Stimulated activated CD4-positive, alpha-beta T cell treated with anti-CD3 and anti-CD28 coated beads, Interleukin-12 subunit alpha, Interleukin-12 subunit beta, amount 100 ng/mL, for 48 hours (primary cell): Measurements from ENCODE around the gene TUBA4B.

ENCODE experiments used
- DNase-seq, 3 donors: peaks; one replicate each; pipeline ENCODE4 v3.0.0-alpha.2; 2020; ENCODE audit warnings: low read depth in 2 of 3, low spot score in 1 of 3

TUBA4B gene

DNA sequence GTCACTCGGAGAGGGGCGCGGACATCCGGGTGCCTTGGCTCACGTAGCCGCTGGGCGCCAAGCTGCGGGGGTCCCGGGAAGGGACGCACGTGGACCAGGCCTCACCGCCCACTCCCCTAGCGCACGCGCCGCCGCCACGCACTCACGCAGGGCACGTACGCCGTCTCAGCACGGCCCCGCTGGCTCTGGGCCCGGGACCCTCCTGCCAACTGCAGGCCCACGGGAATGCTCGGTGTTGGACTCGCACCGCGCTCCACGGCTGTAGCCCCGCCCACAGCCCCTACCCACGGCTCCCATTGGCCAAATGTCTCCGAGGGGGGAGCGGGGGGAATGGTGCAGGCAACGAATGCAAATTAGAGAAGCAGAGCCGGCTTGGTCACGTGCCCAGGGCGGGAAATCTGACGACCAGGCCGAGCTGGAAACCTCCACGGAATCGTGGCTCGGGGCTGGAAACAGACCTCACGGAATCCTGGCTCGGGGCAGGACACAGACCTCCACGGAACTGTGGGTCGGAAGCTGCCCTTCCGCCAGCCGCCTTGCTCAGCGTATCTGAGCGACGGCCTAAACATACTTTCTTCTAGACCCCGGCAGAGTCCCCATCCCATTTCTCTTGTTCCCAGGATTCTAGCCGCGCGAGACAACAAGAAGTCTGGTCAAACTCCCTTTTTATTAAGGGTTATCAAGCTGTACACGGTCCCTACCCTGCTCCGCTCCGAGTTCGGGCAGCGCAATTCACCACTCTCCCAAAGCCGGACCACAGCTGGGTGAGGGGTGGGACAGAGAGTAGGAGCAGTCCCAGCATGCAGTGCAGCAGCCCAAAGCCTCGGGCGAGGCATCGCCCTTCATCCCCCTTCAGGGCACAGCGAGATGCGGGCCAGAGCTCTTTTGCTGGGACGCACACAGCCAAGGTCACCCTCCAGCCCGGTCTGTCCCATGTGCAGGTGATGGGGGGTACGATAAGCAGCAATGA, 34.0 kb upstream of the TUBA4B start, which contains the start of gene ABCB6:
Gene ABCB6, minus strand, starts transcription at position 227 of the 970 bp plus-strand sequence. CDS start 285 bp downstream, outside the sequence.
- DNase-seq: peak; percentile 85 to 88 (median 85)

DNA sequence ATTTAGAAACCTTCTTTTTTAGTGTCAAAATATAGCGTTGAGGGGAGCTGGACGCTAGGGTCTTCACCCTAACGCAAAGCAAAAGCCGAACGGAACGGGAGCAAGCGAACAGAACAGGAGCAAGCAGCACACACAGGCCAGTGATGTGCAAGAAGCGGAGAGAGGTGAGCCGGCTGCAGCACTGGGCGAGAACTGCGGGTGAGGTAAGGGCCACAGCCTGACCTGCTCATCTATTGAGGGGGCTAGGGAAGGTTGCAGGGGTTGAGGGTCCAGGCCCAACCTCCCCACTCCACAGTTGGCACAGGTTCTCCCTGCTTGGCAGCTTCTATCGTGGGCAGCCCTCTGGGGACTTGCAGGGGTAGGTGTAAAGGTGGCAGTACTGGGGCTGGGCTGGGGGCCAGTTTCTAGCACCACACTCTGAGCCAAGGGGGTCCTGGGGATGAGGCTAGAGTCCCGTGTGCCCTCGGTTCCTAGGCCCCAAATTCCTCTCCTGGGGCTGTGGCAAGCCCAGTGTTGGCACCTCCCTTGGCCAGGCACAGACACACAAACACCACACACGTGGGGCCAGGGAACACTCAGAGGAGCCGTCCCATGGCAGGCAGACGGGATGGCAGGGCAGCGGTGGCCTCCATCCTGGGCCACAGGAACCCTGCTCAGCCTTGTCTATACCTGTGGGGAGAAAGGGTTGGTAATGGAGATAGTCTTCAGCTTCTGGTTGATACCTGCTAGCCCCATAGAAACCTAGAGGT, 33.1 kb upstream of the TUBA4B start:
- DNase-seq: no peak

DNA sequence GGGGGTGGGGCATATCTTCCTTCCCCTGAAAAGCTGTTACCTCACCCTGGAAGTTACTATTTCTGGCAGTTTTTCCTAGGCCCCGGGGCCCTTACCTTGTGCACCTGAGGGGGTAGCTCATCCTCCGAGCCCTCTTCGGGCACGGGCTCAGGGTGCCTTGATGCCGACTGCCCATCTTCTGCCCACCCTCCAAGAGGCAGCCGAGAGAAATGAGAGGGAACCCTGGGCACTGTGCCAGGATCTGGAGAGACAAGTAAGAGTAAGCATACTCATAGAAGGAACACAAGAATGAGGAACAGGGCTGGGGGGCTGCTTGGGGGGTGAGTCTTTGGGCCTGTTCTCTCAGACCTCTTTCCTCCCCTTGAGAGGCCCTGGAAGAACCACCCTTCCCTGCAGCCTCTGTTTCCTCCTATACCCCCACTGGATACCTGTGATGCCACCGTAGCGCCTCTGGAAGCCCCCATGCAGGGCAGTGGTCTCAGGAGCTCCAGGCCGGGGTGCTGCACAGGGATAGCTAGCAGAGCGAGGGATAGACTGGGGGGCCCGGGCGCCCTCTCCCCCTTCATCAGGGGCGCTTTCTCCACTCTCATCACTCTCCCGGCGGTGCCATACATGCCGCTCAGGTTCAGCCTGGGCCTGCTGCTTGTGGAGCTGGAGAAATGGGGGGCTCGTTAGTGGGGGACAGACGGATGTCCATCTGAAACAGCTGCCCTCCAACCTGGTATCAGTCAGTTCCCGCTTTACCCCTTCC, 32.2 kb upstream of the TUBA4B start:
- no peak for DNase-seq

DNA sequence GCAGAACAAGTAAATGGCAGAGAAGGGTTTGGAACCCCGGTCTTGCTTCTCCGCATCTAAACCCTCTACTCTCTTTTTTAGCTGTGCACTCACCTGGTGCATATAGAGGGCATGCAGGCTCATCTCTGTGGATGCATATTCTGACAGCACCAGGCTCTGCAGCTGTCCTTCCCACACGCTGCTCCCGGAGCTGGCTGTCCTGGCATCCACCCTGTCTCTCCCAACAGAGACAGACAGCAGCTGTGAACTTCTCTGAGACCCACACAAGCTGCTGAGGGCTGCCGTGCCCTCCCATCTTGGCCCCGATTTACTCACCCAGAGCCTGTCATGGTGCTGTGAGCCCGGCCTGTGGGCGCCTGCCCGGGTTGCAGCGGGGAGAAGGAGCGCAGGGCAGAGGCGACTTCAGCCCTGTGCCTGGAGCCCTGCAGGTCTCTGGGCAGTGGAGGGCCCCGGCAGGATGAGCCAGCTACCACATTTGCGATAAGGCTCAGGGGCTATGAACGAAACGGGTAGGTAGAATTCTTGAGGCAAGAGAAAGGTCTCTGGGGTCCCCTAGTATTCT, 31.0 kb upstream of the TUBA4B start:
- no peak for DNase-seq

DNA sequence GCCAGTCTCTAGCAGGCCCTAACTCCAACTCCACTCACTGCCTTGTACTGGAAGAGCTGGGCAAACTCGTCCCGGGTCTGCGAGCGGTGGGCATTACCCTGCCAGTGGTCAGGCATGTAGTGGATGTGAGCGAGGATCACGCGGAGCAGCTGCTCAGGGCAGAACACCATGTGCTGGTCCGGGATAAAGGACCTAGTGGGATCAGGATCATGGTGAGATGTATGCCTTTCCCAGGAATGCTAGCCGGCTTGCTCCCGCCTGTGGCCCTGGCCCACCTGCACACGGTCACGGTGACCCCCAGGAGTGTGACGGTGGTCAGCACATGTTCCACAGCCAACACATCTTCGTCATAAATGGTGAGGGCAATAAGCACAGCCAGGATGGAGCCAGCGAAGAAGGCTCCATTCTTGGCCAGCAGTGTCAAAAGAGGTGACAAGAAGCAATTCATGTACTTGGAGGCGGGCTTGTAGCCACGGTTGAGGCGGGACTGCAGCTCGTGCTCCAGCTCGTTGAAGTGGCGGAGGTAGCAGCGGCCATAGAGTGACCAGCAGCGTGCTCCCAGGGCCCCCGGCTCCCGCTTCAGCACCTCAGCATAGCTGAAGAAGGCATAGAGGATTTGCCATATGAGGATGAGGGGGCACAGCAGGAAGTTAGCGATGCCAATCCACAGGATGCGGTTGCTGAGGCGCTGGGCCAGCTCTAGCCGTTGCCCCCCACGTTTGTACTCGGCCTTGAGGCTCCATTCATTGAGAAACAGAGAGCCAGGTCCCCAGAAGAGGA, 29.0 kb upstream of the TUBA4B start:
- no peak for DNase-seq

DNA sequence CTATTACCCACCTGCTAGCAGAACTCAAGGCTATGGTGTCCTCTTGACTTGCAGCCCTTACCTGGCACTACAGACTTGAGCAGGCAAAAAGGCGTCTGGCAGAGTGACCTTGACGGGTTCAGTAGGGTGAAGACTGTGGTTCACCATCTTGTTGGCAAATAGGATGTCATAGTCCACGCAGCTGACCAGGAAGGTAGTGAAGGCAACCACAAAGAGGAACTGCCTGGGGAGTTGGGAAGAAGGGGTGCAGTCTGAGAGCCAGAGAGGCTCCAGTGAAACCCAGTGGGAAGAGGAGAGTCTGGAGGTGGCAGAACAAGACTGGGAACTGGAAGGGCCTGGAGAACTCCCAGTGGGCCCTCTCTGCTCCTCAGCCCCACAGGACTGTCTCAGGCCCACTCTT, 27.7 kb upstream of the TUBA4B start:
- DNase-seq: no peak

DNA sequence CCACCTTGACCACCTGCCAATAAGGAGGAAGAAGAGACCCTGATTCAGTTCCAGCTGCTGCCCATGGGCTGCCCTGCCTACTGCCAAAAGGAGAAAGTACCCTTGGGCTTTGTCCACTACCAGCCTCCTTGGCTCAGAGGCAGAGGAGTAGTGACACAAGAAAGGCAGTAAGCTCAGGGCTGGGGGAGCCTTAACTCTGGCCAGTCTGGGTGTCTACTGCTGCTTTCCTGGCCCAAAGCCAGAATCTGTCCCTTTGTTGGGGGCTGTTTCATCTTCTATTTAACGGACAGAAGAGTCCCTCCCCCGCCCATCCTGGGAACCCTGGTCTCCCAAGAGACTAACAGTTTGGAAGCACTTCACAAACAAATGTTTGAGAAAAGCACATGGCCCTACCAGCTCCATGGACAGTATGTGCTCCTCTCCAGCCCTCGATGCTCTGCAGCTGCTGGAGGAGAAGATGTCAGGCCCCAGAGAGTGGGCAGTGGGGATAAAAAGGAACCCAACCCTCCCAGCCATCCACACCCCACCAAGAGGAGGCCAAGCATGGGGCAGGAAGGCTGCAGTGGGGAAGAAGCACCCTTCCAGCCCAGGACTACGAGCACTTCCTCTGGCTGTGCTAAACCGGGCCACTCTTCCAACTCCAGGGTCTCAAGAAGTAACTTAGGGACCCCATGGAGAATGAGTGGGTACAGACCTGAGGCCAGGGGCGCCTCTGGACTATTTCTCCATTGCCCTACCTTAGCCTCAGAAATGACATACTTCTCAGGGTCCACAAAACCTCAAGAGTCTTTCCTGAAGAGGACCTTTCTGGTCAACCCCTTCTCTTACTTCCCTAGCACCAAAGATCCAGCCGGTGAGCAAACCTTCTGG, 24.8 kb upstream of the TUBA4B start:
- no peak for DNase-seq

DNA sequence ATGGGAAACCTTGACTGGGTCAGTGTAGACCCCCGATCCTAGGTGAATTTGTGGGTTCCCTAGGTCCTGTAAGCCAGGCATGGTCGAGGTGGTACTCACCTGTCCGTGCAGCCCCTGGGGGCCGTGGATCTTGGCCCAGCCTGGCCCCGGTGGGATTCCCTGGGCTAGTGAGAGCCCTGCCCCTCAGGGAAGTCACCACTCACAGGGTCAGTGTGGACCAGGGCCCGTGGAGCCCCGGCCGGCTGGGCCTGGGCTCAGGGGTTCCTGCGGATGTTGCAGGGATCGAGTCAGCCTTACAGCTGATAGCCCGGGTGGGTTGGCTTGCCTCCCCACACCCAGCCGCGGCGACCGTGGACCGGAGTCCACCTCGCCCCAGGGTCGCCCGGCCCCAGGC, 24.1 kb upstream of the TUBA4B start:
- no peak for DNase-seq

DNA sequence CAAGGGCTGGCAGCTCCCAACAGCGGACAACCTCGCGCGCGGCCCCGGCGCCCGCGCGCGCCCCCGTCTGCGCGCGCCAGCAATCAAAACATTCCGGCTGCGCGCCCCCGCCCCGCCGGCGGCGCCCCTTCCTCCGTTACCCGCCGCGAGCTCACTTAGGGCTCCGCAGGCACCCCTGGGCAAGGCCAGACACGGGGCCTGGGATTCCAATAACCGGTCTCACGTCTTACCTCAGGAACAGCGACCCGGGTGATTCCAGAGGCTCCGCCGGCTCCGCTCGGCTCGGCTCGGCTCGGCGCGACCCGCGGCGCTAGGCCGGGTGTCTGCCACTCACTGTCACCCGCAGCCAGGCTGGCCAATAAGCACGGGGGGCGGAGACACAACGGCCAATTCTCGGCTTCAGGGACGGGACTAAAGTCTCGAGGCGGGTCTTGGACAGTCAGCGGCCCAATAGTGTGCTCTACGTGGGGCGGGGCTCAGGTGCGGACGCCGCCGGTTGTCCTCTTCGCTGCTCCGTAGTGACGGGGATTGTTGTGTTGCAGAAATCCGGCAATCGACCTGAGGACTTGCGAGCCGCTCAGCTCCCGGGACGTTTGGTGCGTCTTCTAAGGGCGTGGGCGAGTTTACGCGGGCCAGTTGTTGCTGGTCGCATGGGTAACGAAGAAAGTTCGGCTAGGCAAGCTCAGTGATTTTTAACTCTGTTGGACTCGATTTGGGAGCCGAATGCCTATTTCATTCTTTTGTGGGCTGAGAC, 23.6 kb upstream of the TUBA4B start, which contains the start of the genes ANKZF1 and ATG9A:
Gene ANKZF1, plus strand, starts transcription at position 502 of the 754 bp plus-strand sequence. CDS start 452 bp downstream, outside the sequence.
Gene ATG9A, minus strand, starts transcription at position 332 of the 754 bp plus-strand sequence. CDS start 1,612 bp downstream, outside the sequence.
- DNase-seq: peak; percentile 97 to 98 (median 97)

DNA sequence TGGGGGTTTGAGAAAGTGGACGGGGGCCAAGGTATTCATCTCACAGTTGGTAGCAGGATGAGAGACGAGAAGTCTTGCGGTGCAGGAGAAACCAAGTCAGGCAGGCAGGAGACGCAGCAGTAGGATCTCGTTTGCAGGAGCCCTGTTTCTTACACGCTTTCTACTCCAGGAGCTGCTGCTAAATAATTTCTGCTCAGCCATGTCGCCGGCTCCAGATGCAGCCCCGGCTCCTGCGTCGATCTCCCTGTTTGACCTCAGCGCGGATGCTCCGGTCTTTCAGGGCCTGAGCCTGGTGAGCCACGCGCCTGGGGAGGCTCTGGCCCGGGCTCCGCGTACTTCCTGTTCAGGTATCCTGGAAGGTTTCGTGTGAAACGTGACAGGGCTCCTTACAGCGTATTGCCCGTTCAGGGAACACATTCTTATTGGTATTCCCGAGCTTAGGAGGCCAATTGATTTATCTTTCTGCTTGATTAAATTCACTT, 22.9 kb upstream of the TUBA4B start:
- DNase-seq: peak; percentile 34 to 58 (median 42)

DNA sequence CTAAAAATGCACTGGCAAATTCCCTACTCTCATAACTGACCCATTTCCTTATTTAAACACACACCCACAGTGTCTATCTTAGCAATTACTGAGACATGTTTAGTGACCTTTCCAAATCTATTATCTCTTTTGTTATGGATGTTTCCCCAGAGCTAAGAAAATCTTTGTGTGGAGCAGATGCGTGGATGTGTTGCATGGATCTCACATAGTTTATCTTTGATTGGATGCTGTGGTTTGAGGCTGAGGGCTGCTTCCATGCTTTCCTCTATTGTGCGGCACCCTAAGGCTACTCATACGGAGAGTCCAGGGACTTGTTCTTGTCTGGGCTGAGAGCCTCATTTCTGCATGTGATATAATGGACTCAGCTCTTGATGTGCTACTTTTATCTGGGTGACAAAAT, 18.7 kb upstream of the TUBA4B start:
- no peak for DNase-seq

DNA sequence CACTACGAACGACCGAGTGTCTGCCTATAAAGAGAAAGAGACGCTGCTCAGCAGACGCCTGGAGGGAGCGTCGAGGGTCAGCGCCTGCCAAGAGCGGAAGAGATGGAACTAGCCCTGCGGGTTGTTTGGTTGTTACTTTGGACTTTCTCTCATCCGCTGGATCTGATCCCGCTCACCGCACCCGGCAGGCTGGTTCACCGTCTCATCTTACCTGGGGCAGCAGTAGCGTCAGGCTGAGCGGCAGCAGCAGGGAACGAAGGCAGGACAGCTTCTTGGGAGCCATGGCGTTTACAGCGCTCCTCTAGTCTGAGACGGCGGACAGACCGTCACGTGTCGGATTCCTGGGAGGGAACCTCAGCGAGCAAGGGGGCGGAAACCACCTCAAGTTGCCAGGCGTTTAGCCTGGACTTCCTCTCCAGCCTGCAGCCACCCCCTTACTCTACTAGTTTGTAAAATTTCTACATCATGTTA, 9.7 kb upstream of the TUBA4B start:
- no peak for DNase-seq

DNA sequence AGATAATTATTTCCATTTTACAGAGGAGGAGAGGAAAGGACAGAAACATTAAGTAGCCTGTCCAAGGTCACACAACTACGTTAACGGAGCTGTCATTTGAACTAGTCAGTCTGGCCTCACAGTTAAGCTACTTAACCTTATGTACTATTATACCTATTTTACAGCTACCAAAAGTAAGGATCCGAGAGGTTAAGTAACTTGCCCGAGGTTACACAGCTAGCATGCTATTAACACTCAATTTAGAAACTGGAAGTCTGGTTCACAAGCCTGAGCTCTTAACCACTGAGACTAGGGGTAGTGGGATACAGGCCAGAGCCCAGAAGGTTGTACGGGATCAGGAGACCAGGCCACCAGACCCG, 8.3 kb upstream of the TUBA4B start:
- DNase-seq: no peak

DNA sequence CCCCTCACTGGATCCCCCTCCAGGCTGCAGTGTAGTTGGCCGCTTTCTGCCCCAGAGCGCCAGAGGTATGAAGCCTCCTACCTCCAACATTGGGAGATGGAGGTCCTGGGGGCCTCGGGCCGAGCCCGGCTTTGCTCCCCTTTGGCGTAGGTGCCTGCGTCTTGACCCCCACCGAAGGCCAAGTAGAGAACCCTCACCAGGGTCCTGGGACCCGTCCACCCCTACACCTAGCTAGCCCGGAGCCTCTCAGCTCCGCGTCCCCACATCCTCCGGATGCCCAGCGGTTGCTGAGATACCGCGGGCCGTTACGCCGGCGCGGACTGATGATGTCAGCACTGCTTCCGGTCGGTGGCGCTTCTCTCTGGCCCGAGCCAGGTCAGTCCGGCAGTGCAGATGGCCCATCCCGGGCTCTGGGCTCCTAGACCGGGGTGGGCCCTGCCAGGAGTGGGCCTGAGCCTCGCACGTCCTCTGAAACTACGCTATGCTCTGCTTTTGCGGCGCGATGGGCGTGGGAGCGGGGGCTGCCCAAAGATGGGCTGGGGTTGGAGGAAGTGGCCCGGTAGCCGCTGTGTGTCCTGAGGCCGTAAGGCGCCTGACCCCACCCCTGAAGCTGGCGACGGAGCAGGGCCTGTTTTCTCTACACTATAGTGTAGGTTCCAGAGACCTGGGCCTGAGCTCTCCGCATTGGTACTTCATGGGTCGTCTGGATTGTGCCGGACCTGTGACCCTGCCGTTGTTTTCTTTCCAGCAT, 7.7 kb upstream of the TUBA4B start, which contains the start of the genes GLB1L and STK16:
Gene GLB1L, minus strand, starts transcription at position 297 of the 751 bp plus-strand sequence. CDS start 1,871 bp downstream, outside the sequence.
Gene STK16, plus strand, starts transcription at position 332 of the 751 bp plus-strand sequence. CDS start 521 bp downstream, outside the sequence.
- peak; percentile 75 to 88 (median 88) for DNase-seq

DNA sequence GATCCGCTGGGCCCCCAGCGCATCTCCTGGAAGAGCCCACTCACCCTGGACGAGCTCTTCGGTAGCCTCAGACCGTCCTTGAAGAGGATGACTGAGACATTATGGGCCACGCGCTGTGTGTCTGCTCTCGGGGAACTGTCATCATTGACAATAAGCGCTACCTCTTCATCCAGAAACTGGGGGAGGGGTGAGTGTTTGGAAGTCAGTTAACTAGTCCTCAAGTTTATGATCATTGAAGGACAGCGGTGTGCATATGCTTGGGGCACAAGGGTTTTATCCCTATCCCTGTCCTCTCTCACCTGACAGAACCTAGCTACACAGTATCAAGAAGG, 7.2 kb upstream of the TUBA4B start:
- no peak for DNase-seq

DNA sequence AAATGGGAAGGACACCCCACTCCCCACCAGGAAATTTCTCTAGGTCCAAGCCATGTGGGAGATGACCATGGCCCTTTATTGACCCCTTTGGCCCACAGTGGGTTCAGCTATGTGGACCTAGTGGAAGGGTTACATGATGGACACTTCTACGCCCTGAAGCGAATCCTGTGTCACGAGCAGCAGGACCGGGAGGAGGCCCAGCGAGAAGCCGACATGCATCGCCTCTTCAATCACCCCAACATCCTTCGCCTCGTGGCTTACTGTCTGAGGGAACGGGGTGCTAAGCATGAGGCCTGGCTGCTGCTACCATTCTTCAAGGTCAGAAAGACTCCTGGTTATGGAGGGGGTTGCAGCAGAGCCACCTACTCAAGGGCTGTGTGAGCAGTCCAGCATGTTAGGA, 6.5 kb upstream of the TUBA4B start:
- DNase-seq: no peak
